ENCODE results near the gene ATP8B4. TPM values are rescaled to one million over a fixed set of nuclear protein-coding genes. Genes with fewer than 3 reads are reported as not detected.
A peak's percentile ranks its signal among the peaks of the same experiment; 100 is the strongest.

Gene ATP8B4
- total and polyA plus RNA-seq, 2 donors (not counting 1 experiment from before 2014, with no cell fraction given): 3.5 to 19.5 TPM

DNA sequence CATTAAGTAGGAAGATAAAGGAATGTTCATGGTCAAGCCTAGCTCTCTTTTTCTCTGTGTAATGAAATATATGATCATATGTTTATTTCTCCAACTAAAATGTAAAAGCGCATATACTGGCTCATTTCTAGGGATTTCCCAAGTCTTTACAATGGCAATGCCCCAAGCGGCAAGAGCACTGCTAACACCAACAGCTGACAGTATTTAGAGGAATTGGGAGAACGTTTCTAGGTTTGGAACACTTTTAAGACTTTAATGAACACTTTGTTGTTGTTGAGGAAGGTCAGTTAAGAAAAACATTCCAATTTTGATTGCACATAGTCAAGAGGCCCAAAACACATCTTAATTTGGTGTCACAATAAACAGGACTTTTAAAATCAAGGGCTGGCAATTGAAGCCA, 132.7 kb downstream of the ATP8B4 start:
- Histone ChIP-seq H3K36me3 (ENCODE audit: control insufficient read depth, insufficient read depth, low read length) (no peaks in the 10 kb centered on the region), H3K79me2 (ENCODE audit: control insufficient read depth, insufficient read depth, low read length) (no peaks in the 10 kb centered on the region), H4K20me1 (ENCODE audit: control insufficient read depth, extremely low read depth, insufficient read depth, low read length) (no peaks in the 10 kb centered on the region), H3K4me3 (replicated peaks in 1 of 4; ENCODE audit: control extremely low read depth in 1 of 4, insufficient read depth in 1 of 4, low read depth in 3 of 4, low read length in 4 of 4) (no peak overlapping the region), H3K27ac (ENCODE audit: insufficient read depth, low read length) (no peak overlapping the region), H2AFZ (ENCODE audit: low read length) (no peak overlapping the region), H3K4me2 (ENCODE audit: extremely low read depth, insufficient read depth, low read length) (no peak overlapping the region), H3K27me3 (ENCODE audit: control insufficient read depth, insufficient read depth, low read length) (no peaks in the 10 kb centered on the region), H3K9ac (ENCODE audit: insufficient read depth, low read length) (no peak overlapping the region), H3K4me1 (ENCODE audit: control insufficient read depth, extremely low read depth, insufficient read depth, low read length) (peaks cover 3% of the 10 kb centered on the region), H3K9me3 (ENCODE audit: control insufficient read depth, insufficient read depth, low read depth, low read length) (no peaks in the 10 kb centered on the region)
- TF ChIP-seq EZH2 (IDR thresholded peaks at IDR 0.05; ENCODE audit: low read length, missing control alignments): no peak
- TF ChIP-seq, protein P1, sequence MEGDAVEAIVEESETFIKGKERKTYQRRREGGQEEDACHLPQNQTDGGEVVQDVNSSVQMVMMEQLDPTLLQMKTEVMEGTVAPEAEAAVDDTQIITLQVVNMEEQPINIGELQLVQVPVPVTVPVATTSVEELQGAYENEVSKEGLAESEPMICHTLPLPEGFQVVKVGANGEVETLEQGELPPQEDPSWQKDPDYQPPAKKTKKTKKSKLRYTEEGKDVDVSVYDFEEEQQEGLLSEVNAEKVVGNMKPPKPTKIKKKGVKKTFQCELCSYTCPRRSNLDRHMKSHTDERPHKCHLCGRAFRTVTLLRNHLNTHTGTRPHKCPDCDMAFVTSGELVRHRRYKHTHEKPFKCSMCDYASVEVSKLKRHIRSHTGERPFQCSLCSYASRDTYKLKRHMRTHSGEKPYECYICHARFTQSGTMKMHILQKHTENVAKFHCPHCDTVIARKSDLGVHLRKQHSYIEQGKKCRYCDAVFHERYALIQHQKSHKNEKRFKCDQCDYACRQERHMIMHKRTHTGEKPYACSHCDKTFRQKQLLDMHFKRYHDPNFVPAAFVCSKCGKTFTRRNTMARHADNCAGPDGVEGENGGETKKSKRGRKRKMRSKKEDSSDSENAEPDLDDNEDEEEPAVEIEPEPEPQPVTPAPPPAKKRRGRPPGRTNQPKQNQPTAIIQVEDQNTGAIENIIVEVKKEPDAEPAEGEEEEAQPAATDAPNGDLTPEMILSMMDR (conservative IDR thresholded peaks at IDR 0.05 in 1 of 2, IDR thresholded peaks at IDR 0.05 in 1 of 2; ENCODE audit: low read depth in 1 of 2, low read length in 2 of 2): no peak
- no peak for DNase-seq (ENCODE audit: low read depth in 2 of 2)

DNA sequence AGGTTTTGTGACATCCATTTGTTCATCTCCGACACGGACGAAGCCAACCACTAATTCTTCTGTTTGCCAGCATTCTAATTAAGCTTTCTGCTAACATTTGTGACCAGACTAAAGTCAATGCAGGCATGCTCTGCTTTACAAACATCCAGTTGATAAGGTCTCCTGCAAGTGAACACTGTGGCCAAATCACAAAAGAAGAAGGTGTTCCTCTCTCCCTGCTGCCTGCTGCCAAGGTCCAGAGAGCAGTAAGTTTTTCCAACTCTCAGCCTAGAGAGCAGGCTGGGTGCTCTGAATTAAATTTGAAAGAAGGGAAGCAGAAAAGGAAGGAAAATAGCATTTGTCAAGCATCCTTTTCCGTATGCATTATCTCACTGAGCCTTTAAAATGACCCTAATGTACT, 133.6 kb downstream of the ATP8B4 start:
- no peak overlapping the region for H3K4me2 ChIP-seq (ENCODE audit: extremely low read depth, insufficient read depth, low read length)
- H3K4me1 ChIP-seq (ENCODE audit: control insufficient read depth, extremely low read depth, insufficient read depth, low read length): peaks cover 3% of the 10 kb centered on the region
- no peak overlapping the region for H3K27ac ChIP-seq (ENCODE audit: insufficient read depth, low read length)
- TF ChIP-seq, protein P1 (conservative IDR thresholded peaks at IDR 0.05 in 1 of 2, IDR thresholded peaks at IDR 0.05 in 1 of 2; ENCODE audit: low read depth in 1 of 2, low read length in 2 of 2): no peak
- TF ChIP-seq EZH2 (IDR thresholded peaks at IDR 0.05; ENCODE audit: low read length, missing control alignments): no peak
- no peaks in the 10 kb centered on the region for H3K79me2 ChIP-seq (ENCODE audit: control insufficient read depth, insufficient read depth, low read length)
- no peaks in the 10 kb centered on the region for H4K20me1 ChIP-seq (ENCODE audit: control insufficient read depth, extremely low read depth, insufficient read depth, low read length)
- H2AFZ ChIP-seq (ENCODE audit: low read length): no peak overlapping the region
- no peak for DNase-seq (ENCODE audit: low read depth in 2 of 2)
- no peaks in the 10 kb centered on the region for H3K9me3 ChIP-seq (ENCODE audit: control insufficient read depth, insufficient read depth, low read depth, low read length)
- H3K9ac ChIP-seq (ENCODE audit: insufficient read depth, low read length): no peak overlapping the region
- no peak overlapping the region for H3K4me3 ChIP-seq (replicated peaks in 1 of 4; ENCODE audit: control extremely low read depth in 1 of 4, insufficient read depth in 1 of 4, low read depth in 3 of 4, low read length in 4 of 4)
- H3K36me3 ChIP-seq (ENCODE audit: control insufficient read depth, insufficient read depth, low read length): no peaks in the 10 kb centered on the region
- no peaks in the 10 kb centered on the region for H3K27me3 ChIP-seq (ENCODE audit: control insufficient read depth, insufficient read depth, low read length)

DNA sequence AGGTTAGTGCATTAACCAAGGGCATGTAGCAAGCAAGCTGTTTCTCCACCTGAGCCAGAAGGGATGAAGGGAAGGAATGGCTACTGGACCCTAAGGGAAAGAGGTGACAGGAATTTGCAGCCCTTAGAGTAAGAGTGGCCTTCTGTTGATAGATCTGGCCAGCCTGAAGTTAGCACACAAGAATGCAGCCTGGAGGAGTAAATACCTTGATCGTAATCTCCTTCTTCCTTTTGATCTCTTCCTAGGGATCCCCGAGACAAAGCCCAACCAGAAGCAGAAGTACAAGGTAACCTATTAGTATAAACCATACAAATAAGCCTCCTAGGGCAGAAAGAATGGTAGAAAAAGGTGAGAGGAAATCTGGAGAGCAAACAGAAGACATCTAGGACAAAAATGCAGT, 134.6 kb downstream of the ATP8B4 start:
- DNase-seq (ENCODE audit: low read depth in 2 of 2): peak in 1 of 2 donors; percentile 7
- Histone ChIP-seq H3K79me2 (ENCODE audit: control insufficient read depth, insufficient read depth, low read length) (no peaks in the 10 kb centered on the region), H2AFZ (ENCODE audit: low read length) (no peak overlapping the region)

More for the DNA sequence above, 134.6 kb downstream of the ATP8B4 start:
- H3K36me3 ChIP-seq (ENCODE audit: control insufficient read depth, insufficient read depth, low read length): no peaks in the 10 kb centered on the region
- H3K4me3 ChIP-seq (replicated peaks in 1 of 4; ENCODE audit: control extremely low read depth in 1 of 4, insufficient read depth in 1 of 4, low read depth in 3 of 4, low read length in 4 of 4): no peak overlapping the region
- no peaks in the 10 kb centered on the region for H4K20me1 ChIP-seq (ENCODE audit: control insufficient read depth, extremely low read depth, insufficient read depth, low read length)
- H3K4me1 ChIP-seq (ENCODE audit: control insufficient read depth, extremely low read depth, insufficient read depth, low read length): peaks cover 3% of the 10 kb centered on the region
- H3K9me3 ChIP-seq (ENCODE audit: control insufficient read depth, insufficient read depth, low read depth, low read length): no peaks in the 10 kb centered on the region
- no peak overlapping the region for H3K27ac ChIP-seq (ENCODE audit: insufficient read depth, low read length)
- TF ChIP-seq, protein P1 (conservative IDR thresholded peaks at IDR 0.05 in 1 of 2, IDR thresholded peaks at IDR 0.05 in 1 of 2; ENCODE audit: low read depth in 1 of 2, low read length in 2 of 2): no peak
- no peak for TF ChIP-seq EZH2 (IDR thresholded peaks at IDR 0.05; ENCODE audit: low read length, missing control alignments)
- no peaks in the 10 kb centered on the region for H3K27me3 ChIP-seq (ENCODE audit: control insufficient read depth, insufficient read depth, low read length)
- no peak overlapping the region for H3K9ac ChIP-seq (ENCODE audit: insufficient read depth, low read length)
- H3K4me2 ChIP-seq (ENCODE audit: extremely low read depth, insufficient read depth, low read length): no peak overlapping the region
